MCF 10A (cell line): ENCODE measurements around the gene KAT2B. TPM values are rescaled to one million over a fixed set of nuclear protein-coding genes. Genes with fewer than 3 reads are reported as not detected.

Source experiments
- BruUV-seq: library from RNA; stranded (reverse); fragments of 400-500 nt; replicated peaks from 2 replicates; lab custom pipeline; 2021; lab: Mats Ljungman, UMichigan
- CTCF ChIA-PET: fragments of 300-600 bp; sonication (Branson Sonifier 250); formaldehyde crosslinking; extraction: SDS; loops from one replicate; lab custom pipeline; 2021; ENCODE audit warnings: antibody characterized with exemption, inconsistent platforms; lab: Yijun Ruan, JAX
- POLR2A ChIA-PET: fragments of 300-600, 350-650 bp; sonication (Branson Sonifier 250); formaldehyde crosslinking; extraction: SDS; loops from one replicate; lab custom pipeline; 2020; ENCODE audit warnings: antibody characterized with exemption, inconsistent platforms; lab: Yijun Ruan, JAX
- DNase-seq: peaks from one replicate; pipeline ENCODE4 v3.0.0-alpha.2; 2018; ENCODE audit not compliant: unreplicated experiment
- H3K27ac Mint-ChIP-seq: one replicate; pipeline ENCODE4 v1.8.0; 2022; ENCODE audit warnings: mild to moderate bottlenecking, low read depth, mixed read lengths; ENCODE audit not compliant: unreplicated experiment
- H3K27me3 Mint-ChIP-seq: one replicate; pipeline ENCODE4 v1.8.0; 2022; ENCODE audit warnings: mixed read lengths; ENCODE audit not compliant: insufficient read depth, unreplicated experiment
- H3K36me3 Mint-ChIP-seq: one replicate; pipeline ENCODE4 v1.8.0; 2022; ENCODE audit warnings: mild to moderate bottlenecking, moderate library complexity, mixed read lengths; ENCODE audit not compliant: insufficient read depth, unreplicated experiment
- H3K4me1 Mint-ChIP-seq: one replicate; pipeline ENCODE4 v1.8.0; 2022; ENCODE audit warnings: mixed read lengths; ENCODE audit not compliant: insufficient read depth, unreplicated experiment
- H3K4me3 Mint-ChIP-seq: one replicate; pipeline ENCODE4 v1.8.0; 2022; ENCODE audit warnings: mild to moderate bottlenecking, moderate library complexity, mixed read lengths; ENCODE audit not compliant: unreplicated experiment
- H3K9me3 Mint-ChIP-seq: one replicate; pipeline ENCODE4 v1.8.0; 2022; ENCODE audit warnings: mixed read lengths; ENCODE audit not compliant: unreplicated experiment
- intact Hi-C: fragments of 100-400 bp; cut with micrococcal nuclease; formaldehyde crosslinking; loops from 2 replicates; pipeline ENCODE4 v1.14.1; 2022
- total RNA-seq: library from RNA; stranded (reverse); gene quantifications from 2 replicates; pipeline ENCODE4 v1.2.3, GENCODE V29; 2022
- TF ChIP-seq, protein P1 (sequence below): fragments of 200-600 bp; IDR thresholded peaks from one replicate; pipeline ENCODE4 v1.8.0; 2022; ENCODE audit warnings: antibody characterized with exemption, mild to moderate bottlenecking; ENCODE audit not compliant: unreplicated experiment

Gene KAT2B
- total RNA-seq, 1 experiment from 2014 or later: 9.4 TPM

DNA sequence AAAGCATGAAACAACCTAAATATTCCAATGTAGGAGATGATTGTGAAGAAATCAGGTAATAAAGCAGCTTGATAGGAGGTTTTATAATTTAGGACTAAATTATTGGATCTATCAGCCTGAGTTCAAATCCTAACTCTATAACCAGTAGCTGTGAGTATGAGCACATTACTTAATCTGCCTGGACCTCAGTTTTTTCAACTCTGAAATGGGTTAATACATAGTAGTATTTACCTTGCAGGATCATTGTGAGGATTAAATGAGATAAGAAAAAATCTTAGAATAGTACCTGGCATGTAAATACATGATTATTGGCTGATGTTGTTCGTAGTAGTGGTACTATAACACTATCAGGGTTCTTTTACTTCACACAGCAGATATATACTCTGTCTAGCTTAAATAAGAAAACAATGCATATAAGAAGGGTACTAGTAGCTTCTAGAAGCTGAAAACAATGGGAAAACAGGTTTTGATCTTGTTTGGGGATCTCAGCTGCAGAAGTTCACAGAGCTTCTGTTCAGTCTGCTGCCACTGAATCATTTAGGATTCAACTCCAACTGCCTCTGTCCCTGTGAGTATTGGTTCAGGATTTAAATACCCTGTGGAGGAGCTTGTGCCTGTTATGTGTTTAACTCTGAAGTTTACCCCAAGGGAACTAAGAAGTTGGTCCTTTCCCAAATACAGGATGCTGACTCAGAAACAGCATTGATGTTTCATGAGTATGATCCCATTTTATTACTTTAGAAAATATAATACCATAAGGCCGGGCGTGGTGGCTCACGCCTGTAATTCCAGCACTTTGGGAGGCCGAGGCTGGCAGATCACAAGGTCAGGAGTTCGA lies 34.2 kb downstream of the KAT2B start:
- CTCF ChIA-PET: no interaction called here
- BruUV-seq: no TSS peak
- DNase-seq: peak; percentile 21
- peaks cover under 1% of the 10 kb centered on the region for H3K36me3 Mint-ChIP-seq
- H3K4me1 Mint-ChIP-seq: no peaks in the 10 kb centered on the region
- intact Hi-C loops: no loop called here
- H3K27ac Mint-ChIP-seq: no peak overlapping the region
- no peaks in the 10 kb centered on the region for H3K27me3 Mint-ChIP-seq
- TF ChIP-seq, protein P1, sequence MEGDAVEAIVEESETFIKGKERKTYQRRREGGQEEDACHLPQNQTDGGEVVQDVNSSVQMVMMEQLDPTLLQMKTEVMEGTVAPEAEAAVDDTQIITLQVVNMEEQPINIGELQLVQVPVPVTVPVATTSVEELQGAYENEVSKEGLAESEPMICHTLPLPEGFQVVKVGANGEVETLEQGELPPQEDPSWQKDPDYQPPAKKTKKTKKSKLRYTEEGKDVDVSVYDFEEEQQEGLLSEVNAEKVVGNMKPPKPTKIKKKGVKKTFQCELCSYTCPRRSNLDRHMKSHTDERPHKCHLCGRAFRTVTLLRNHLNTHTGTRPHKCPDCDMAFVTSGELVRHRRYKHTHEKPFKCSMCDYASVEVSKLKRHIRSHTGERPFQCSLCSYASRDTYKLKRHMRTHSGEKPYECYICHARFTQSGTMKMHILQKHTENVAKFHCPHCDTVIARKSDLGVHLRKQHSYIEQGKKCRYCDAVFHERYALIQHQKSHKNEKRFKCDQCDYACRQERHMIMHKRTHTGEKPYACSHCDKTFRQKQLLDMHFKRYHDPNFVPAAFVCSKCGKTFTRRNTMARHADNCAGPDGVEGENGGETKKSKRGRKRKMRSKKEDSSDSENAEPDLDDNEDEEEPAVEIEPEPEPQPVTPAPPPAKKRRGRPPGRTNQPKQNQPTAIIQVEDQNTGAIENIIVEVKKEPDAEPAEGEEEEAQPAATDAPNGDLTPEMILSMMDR: no peak
- no peak overlapping the region for H3K4me3 Mint-ChIP-seq
- POLR2A ChIA-PET: interaction anchor here (1.1 to 3.3 kb wide), 5 partner anchors 10 to 125 kb away, joined by 3 to 11 read pairs (median 4); partner anchors contain the start of gene KAT2B
- H3K9me3 Mint-ChIP-seq: no peaks in the 10 kb centered on the region

GRCh38 chr3:20075197-20075596 lies 35.0 kb downstream of the KAT2B start:
- Mint-ChIP-seq H3K36me3 (peaks cover 4% of the 10 kb centered on the region), H3K4me3 (no peak overlapping the region), H3K9me3 (no peaks in the 10 kb centered on the region), H3K27ac (no peak overlapping the region), H3K4me1 (peaks cover 3% of the 10 kb centered on the region), H3K27me3 (no peaks in the 10 kb centered on the region)
- no TSS peak for BruUV-seq
- ChIA-PET CTCF (no interaction called here), POLR2A (interaction anchor here (1.5 to 3.3 kb wide), 2 partner anchors 9 to 34 kb away, joined by 4 to 11 read pairs; partner anchors contain the start of gene KAT2B)
- TF ChIP-seq, protein P1: no peak
- DNase-seq: no peak
- intact Hi-C loops: no loop called here

DNA sequence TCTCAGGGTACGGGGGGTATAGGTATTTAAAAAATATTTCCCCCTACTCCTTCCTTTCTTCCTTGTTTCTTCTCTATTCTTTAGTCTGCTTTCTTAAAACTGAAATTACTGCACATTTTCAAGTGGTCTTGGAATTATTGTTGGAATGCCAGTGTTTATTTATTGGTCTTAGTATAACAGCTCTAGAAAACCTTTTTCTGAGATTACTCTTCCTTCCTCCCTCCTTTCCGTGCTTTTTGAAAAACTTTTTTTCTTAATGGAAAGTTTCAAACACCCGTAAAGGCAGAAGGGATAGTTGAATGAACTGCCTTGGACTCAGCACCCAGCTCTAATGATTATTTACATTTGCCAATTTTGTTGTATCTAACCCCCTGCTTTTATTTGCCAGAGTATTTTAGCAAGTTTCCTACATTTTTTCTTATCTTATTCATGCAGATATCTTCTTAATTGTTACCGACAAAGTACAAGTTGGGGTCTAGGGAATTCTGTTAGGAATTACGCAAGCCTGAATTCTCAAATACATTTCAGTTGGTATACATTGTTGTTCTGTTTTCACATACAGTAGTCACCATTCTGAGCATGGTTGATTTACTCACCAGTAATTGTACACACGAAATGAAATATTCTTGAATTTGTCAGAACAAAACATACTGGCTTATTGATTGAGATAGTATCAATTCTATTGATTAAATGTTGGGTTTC lies 36.2 kb downstream of the KAT2B start:
- no peak for DNase-seq
- H3K27ac Mint-ChIP-seq: no peak overlapping the region
- H3K27me3 Mint-ChIP-seq: no peaks in the 10 kb centered on the region
- no peak overlapping the region for H3K4me3 Mint-ChIP-seq
- H3K9me3 Mint-ChIP-seq: no peaks in the 10 kb centered on the region
- intact Hi-C loops: no loop called here
- TF ChIP-seq, protein P1: no peak
- ChIA-PET CTCF (no interaction called here), POLR2A (interaction anchor here (0.6 to 1.3 kb wide), 2 partner anchors 19 to 83 kb away, joined by 3 read pairs; no protein-coding TSS in a partner anchor)
- no TSS peak for BruUV-seq
- peaks cover 15% of the 10 kb centered on the region for H3K4me1 Mint-ChIP-seq
- H3K36me3 Mint-ChIP-seq: peaks cover 4% of the 10 kb centered on the region

DNA sequence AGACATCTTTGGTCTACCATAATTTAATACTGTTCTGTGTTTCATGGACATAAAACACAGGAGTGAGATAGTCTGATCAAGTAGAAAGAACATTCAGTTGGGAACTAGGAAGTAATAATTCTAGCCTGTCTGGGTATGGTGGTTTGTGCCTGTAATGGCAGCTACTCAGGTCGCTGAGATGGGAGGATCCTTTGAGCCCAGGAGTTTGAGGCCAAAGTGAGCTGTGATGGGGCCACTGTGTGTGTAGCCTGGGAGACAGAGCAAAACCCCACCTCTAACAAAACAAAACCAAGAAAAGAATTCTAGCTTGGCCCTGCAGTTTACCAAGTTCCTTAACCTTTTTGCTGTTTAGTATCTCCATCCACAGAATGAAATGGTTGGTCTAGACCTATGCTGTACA lies 36.8 kb downstream of the KAT2B start:
- peaks cover 15% of the 10 kb centered on the region for H3K4me1 Mint-ChIP-seq
- H3K4me3 Mint-ChIP-seq: no peak overlapping the region
- H3K36me3 Mint-ChIP-seq: peaks cover 4% of the 10 kb centered on the region
- no peaks in the 10 kb centered on the region for H3K27me3 Mint-ChIP-seq
- no peaks in the 10 kb centered on the region for H3K9me3 Mint-ChIP-seq
- H3K27ac Mint-ChIP-seq: no peak overlapping the region
- no peak for DNase-seq
- CTCF ChIA-PET: no interaction called here
- POLR2A ChIA-PET: interaction anchor here (1.3 kb wide), 1 partner anchor 20 kb away, joined by 3 read pairs; no protein-coding TSS in a partner anchor
- TF ChIP-seq, protein P1: no peak
- no TSS peak for BruUV-seq
- intact Hi-C loops: no loop called here
